SU-DHL-6 (cell line): ENCODE data around the gene ZBTB32.

Experiments
- EZH2phosphoT487 ChIP-seq: fragments of 200-600 bp; sonication (generic), shearing (Covaris generic); conservative IDR thresholded peaks from 2 replicates; pipeline ENCODE4 v1.6.1; 2018; ENCODE audit warnings: mild to moderate bottlenecking, antibody characterized with exemption, low read length, moderate library complexity, mixed read lengths
- TF ChIP-seq, protein P1 (sequence below): fragments of 200-600 bp; sonication (generic); IDR thresholded peaks from one replicate; pipeline ENCODE4 v1.5.1; 2017; ENCODE audit warnings: antibody characterized with exemption, mild to moderate bottlenecking, low read length, moderate library complexity; ENCODE audit not compliant: insufficient read depth, poor library complexity, severe bottlenecking

DNA sequence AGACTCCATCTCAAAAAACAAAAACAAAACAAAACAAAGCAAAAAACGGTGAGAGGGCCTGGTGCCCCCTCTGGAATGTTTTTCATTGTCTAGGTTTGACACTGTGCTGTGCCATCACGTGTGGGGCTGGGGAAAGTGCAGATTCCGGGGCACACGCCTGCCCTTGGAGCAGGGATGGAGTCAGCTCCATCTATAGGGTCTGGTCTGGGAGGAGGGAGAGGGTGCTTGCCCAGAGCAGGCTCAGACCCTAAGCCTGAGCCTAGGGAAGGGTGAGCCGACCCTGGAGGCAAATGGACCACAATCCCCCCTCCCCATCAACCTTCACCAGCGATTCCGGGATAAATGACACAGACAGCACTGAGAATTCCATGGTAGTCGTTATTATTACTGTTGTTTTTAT lies 10.9 kb upstream of the ZBTB32 start:
- TF ChIP-seq, protein P1, sequence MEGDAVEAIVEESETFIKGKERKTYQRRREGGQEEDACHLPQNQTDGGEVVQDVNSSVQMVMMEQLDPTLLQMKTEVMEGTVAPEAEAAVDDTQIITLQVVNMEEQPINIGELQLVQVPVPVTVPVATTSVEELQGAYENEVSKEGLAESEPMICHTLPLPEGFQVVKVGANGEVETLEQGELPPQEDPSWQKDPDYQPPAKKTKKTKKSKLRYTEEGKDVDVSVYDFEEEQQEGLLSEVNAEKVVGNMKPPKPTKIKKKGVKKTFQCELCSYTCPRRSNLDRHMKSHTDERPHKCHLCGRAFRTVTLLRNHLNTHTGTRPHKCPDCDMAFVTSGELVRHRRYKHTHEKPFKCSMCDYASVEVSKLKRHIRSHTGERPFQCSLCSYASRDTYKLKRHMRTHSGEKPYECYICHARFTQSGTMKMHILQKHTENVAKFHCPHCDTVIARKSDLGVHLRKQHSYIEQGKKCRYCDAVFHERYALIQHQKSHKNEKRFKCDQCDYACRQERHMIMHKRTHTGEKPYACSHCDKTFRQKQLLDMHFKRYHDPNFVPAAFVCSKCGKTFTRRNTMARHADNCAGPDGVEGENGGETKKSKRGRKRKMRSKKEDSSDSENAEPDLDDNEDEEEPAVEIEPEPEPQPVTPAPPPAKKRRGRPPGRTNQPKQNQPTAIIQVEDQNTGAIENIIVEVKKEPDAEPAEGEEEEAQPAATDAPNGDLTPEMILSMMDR: no peak
- TF ChIP-seq EZH2phosphoT487: no peak
